AG09309 (cell line): ENCODE results near the gene IL23R.

Experiments used
- DNase-seq: peaks from one replicate; pipeline ENCODE4 v3.0.0-alpha.2; 2010; ENCODE audit warnings: low read depth
- H3K4me3 ChIP-seq: 2 replicates; pipeline ENCODE4 v1.5.1; 2011; ENCODE audit warnings: mild to moderate bottlenecking, low read depth, low read length, moderate library complexity; ENCODE audit not compliant: control insufficient read depth
- TF ChIP-seq, protein P1 (sequence below): IDR thresholded peaks from 2 replicates; pipeline ENCODE4 v1.5.1; 2011; ENCODE audit warnings: mild to moderate bottlenecking, low read depth, low read length, inconsistent platforms; ENCODE audit not compliant: insufficient read depth, control insufficient read depth; ENCODE audit errors: missing control alignments

IL23R gene

DNA sequence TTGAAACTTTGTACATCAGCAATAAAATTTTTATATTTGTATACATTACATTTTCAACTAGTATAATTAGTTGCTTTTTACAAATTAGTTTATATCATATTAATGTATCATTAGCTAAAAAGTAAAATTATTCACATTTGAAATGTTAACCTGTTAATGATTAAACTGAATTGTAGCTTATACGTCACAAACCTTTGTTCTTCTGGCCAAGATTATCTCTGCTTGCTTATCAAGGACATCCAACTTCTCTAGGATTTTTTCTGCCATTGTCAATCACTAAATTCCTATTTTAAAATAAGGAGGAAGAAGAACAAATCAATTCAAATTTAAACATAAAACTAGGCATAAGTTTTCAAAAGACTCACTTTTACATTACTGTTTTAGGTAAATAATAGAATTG lies 39.3 kb upstream of the IL23R start:
- no peak overlapping the region for H3K4me3 ChIP-seq
- TF ChIP-seq, protein P1, sequence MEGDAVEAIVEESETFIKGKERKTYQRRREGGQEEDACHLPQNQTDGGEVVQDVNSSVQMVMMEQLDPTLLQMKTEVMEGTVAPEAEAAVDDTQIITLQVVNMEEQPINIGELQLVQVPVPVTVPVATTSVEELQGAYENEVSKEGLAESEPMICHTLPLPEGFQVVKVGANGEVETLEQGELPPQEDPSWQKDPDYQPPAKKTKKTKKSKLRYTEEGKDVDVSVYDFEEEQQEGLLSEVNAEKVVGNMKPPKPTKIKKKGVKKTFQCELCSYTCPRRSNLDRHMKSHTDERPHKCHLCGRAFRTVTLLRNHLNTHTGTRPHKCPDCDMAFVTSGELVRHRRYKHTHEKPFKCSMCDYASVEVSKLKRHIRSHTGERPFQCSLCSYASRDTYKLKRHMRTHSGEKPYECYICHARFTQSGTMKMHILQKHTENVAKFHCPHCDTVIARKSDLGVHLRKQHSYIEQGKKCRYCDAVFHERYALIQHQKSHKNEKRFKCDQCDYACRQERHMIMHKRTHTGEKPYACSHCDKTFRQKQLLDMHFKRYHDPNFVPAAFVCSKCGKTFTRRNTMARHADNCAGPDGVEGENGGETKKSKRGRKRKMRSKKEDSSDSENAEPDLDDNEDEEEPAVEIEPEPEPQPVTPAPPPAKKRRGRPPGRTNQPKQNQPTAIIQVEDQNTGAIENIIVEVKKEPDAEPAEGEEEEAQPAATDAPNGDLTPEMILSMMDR, result no peak
- no peak for DNase-seq

DNA sequence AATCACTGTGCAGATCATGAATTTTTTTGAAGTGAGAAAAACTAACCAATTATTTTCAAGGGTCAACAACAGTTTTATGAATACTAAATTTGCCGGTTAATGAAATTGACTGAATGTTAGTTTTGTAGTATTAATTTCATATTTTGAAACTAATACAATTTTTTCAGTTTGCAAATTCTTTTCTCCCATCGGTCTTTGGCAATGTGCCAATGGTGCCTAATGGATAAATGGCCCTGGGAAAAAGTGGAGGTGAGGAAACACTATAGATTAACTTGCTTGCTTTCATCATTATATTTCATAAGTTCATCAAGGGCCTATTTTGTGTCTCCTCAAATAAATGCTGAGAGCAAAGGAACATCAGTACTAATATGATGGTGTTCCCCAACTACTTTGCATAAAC lies 35.6 kb upstream of the IL23R start:
- no peak for DNase-seq
- H3K4me3 ChIP-seq, result no peak overlapping the region
- TF ChIP-seq, protein P1, result no peak

DNA sequence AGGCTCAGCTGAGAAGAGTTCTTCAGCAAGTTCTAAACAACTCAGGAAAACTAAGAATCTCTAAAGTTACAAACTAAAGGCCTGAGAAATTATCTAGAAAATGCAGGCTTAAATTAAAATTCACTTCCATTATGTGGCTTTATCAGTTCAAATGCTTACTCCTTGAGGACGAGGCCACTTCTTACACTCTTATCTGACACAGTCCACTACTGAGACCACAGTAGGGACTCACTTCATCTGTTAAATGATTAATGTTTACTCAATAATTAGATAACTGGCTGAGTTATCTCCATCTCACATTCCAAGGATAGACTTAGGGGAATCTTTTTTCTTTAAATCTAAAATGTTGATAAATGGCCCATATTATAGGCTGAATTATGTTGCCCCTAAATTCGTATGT lies 33.1 kb upstream of the IL23R start:
- TF ChIP-seq, protein P1, result no peak

DNA sequence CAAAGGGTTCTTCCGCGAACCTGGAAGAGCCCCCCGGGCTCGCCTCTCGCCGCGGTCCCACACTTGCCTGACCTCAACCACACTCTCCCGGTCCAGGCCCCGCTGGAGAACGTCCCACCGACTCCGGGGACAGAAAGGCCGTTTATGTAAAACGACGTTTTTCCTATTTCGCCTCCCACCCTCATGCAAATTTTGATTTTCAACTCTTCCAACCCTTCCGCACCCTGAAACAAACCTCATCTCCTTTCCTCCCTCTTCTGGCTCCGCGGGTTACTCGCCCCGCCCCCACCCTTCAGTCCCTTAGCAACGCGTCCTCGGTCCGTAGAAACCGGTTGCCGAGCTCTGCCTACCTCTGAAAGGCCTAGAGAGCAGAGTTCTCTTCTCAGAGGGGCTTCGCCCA lies 31.6 kb upstream of the IL23R start, which contains the start of gene C1orf141:
Gene C1orf141 (minus strand): TSS at position 276 of the 400 bp plus-strand sequence. CDS start 7,730 bp downstream, outside the sequence.
- no peak within 1 kb of the TSS; the same call in 1 of the 2 replicates for H3K4me3 ChIP-seq
- DNase-seq, result no peak
- TF ChIP-seq, protein P1, result no peak

More for the DNA sequence above, 33.1 kb upstream of the IL23R start:
- no peak for DNase-seq
- H3K4me3 ChIP-seq, result no peak overlapping the region

DNA sequence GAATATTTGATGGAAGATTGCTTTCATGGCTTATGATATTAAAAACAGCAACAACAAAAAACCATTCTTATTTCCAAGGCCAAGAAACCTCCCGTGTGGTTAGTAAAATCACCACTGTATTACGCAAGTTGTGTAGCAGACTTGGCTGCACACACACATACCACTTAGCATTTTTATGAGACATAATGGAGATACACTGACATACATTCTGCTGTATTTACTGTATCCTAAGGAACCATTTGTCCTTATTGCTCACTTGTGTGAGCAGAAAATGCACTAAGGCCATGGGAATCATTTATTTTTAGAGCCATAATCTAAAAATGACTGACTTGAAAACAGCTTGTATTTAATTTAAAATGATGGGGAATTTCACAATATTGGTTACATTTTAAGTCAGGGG lies 30.9 kb upstream of the IL23R start:
- H3K4me3 ChIP-seq, result no peak overlapping the region
- DNase-seq, result peak; percentile 93
- TF ChIP-seq, protein P1, result no peak

DNA sequence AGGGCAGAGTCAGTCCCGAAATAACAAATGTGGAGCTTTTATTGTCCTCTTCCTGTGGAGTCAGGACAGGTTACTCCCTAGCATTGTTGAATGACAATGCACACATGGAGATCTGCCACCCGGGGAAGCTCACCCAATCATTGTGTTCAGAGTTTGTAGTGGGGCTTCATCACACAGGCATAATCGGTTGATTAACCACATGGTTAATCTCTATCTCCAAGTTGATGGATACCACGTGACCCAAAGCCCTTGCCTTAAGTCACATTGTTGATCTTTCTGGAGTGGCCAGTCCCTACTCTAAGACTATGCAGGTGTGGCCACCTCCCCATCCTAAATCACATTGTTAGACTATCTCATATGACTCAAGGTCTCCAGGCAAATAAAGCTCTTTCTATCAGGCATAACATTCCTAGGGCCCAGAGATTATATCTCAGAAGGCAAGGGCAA lies 28.9 kb upstream of the IL23R start:
- no peak overlapping the region for H3K4me3 ChIP-seq
- TF ChIP-seq, protein P1, result no peak
- DNase-seq, result no peak

DNA sequence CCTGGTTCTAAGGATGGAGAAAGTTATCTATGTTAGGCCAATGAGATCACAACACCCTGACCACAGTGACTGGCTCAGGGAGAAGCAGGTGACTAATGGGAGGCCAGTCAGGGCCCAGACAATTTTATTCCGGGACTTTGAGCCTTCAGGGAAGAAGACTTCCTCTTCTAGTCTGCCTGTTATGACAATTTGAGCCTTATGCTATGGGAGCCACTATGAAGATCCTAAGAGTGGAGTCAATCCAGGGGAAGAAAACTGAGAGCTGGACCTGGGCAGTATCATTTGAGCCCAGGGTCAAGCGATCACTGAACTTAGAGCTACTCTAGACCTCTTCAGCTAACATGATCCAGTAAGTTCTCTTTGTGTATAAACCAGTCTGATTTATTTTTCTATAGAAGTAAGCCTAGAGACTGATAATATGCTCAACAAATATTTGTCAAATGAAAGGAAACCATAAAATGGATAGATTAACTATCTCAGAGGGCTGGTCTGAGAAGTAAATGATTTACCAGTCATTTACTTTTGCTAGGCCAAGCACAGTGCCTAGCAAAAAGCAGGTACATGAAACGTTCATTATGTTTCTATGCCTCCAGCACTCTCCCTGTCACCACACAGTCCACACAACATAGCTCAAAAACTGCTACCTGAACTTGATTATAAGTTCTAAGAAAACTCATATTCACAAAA lies 27.3 kb upstream of the IL23R start:
- TF ChIP-seq, protein P1, result no peak
- no peak overlapping the region for H3K4me3 ChIP-seq
- DNase-seq, result no peak
